ENCODE results near the gene BNIP3.

The BNIP3 gene

DNA sequence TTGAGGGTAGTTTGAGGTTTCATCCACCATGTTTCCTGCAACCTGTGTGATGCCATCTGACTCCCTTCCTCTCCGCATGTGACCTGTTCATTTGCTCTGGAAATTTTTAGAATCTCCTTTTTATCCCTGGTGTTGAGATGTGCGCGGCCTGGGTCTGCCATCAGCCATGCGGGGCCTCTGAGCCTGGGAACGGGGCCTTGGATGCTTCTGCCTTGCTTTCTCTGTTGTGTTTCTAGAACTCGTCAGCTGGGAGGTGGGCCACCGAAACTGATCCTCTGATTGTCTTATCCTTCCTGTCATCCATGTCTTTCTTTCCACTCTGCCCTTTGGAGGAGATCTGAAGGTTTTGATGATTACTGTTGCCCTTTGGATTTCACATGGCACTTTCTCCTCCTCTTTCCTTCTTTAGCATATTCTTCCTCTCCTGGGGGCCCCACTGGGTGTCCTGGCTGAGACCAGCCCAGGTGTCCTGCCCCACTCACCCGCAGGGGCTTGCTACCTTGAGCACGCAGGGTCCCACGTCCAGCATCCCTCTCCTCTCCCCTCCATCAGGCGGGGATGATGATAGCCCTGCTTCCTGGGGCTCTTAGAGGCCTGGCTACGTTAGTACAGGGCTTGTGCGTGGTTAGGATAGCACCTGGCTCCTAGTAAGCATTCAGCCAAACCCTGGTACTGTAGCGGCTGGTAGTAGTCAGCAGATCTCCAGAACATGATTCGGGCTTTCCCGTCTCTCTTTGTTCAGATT lies 51.0 kb downstream of the BNIP3 start:
- TF ChIP-seq, protein P1, sequence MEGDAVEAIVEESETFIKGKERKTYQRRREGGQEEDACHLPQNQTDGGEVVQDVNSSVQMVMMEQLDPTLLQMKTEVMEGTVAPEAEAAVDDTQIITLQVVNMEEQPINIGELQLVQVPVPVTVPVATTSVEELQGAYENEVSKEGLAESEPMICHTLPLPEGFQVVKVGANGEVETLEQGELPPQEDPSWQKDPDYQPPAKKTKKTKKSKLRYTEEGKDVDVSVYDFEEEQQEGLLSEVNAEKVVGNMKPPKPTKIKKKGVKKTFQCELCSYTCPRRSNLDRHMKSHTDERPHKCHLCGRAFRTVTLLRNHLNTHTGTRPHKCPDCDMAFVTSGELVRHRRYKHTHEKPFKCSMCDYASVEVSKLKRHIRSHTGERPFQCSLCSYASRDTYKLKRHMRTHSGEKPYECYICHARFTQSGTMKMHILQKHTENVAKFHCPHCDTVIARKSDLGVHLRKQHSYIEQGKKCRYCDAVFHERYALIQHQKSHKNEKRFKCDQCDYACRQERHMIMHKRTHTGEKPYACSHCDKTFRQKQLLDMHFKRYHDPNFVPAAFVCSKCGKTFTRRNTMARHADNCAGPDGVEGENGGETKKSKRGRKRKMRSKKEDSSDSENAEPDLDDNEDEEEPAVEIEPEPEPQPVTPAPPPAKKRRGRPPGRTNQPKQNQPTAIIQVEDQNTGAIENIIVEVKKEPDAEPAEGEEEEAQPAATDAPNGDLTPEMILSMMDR (IDR thresholded peaks at IDR 0.05), result no peak
- H3K36me3 ChIP-seq (ENCODE audit: control insufficient read depth, insufficient read depth, low read length), result no peaks in the 10 kb centered on the region
- peak overlapping the region; percentile 15 for H3K27ac ChIP-seq

DNA sequence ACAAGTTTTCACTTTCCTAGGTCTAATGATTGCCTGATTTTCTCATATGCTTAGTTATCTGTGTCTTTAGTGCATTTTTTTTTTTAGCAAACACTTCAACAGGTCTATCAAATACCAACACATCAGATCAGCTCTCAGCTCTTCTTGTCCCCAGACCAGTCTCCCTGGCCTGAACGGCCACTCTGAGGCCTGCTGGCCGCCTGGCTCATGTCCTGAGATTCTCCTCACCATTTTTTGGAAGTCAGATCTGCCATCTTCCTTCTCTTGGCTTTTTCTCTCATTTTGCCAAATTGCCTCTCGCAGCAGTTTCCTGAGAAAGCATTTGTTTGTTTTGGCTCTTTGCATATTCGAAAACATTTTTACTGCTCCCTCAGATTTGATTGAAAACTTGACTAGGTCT lies 51.6 kb downstream of the BNIP3 start:
- peaks cover 68% of the 10 kb centered on the region for H3K79me2 ChIP-seq
- no peak overlapping the region for H3K4me3 ChIP-seq (ENCODE audit: low read depth, low read length)
- H3K36me3 ChIP-seq (ENCODE audit: control insufficient read depth, insufficient read depth, low read length), result no peaks in the 10 kb centered on the region
- H3K27ac ChIP-seq, result no peak overlapping the region
- H3K4me2 ChIP-seq (ENCODE audit: low read length), result no peak overlapping the region
- H3K27me3 ChIP-seq (ENCODE audit: control insufficient read depth, insufficient read depth, low read length), result no peaks in the 10 kb centered on the region
- TF ChIP-seq, protein P1 (IDR thresholded peaks at IDR 0.05), result no peak
- peaks cover 12% of the 10 kb centered on the region for H3K4me1 ChIP-seq
- no peaks in the 10 kb centered on the region for H3K9me3 ChIP-seq (ENCODE audit: control insufficient read depth, low read length)
- no peak overlapping the region for H3K9ac ChIP-seq
- H2AFZ ChIP-seq, result no peak overlapping the region

More for the DNA sequence above, 51.0 kb downstream of the BNIP3 start:
- Histone ChIP-seq H3K9me3 (ENCODE audit: control insufficient read depth, low read length) (no peaks in the 10 kb centered on the region), H3K9ac (no peak overlapping the region), H3K79me2 (peaks cover 62% of the 10 kb centered on the region), H3K4me1 (peaks cover 12% of the 10 kb centered on the region), H3K27me3 (ENCODE audit: control insufficient read depth, insufficient read depth, low read length) (no peaks in the 10 kb centered on the region), H3K4me2 (ENCODE audit: low read length) (no peak overlapping the region), H2AFZ (no peak overlapping the region), H3K4me3 (ENCODE audit: low read depth, low read length) (no peak overlapping the region)

DNA sequence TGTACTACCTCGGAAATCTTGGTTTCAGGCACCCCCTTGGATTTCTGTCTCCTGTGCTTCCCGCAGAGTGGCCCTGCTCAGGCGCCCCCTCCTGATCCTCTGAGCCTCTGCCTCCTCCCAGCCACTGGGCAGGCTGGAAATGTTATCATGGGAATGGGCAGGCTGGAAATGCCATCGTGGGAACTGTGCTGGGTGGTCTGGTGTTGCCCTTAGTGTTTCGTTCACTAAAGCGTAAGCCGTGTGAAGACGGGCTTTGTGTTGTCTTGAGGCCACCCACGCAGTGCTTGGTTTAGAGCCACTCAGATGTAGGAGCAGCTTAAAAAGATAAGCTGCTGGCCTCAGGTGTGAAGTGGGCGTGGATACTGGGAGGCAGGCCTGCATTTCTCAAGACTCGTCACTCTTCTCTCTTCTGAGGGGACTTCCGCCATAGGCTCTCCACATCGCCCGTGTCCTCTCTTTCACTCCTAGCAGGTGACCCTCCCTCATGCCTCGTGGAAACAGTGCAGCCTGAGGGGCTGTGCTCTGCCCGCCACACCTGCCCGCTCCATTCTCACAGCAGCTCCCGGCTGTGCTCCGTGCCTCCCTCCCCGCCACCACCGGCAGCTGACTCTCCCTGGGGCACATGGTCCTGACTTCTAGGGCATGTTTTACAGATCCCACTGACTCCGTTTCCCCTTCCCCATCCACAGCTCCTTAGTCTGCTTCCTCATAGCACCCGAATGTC lies 52.4 kb downstream of the BNIP3 start:
- Histone ChIP-seq H2AFZ (no peak overlapping the region), H3K27ac (no peak overlapping the region), H3K9ac (no peak overlapping the region), H3K4me3 (ENCODE audit: low read depth, low read length) (no peak overlapping the region), H3K27me3 (ENCODE audit: control insufficient read depth, insufficient read depth, low read length) (no peaks in the 10 kb centered on the region), H3K4me1 (peaks cover 12% of the 10 kb centered on the region), H3K79me2 (peaks cover 75% of the 10 kb centered on the region), H3K4me2 (ENCODE audit: low read length) (no peak overlapping the region), H3K9me3 (ENCODE audit: control insufficient read depth, low read length) (no peaks in the 10 kb centered on the region), H3K36me3 (ENCODE audit: control insufficient read depth, insufficient read depth, low read length) (no peaks in the 10 kb centered on the region)
- TF ChIP-seq, protein P1 (IDR thresholded peaks at IDR 0.05), result no peak

DNA sequence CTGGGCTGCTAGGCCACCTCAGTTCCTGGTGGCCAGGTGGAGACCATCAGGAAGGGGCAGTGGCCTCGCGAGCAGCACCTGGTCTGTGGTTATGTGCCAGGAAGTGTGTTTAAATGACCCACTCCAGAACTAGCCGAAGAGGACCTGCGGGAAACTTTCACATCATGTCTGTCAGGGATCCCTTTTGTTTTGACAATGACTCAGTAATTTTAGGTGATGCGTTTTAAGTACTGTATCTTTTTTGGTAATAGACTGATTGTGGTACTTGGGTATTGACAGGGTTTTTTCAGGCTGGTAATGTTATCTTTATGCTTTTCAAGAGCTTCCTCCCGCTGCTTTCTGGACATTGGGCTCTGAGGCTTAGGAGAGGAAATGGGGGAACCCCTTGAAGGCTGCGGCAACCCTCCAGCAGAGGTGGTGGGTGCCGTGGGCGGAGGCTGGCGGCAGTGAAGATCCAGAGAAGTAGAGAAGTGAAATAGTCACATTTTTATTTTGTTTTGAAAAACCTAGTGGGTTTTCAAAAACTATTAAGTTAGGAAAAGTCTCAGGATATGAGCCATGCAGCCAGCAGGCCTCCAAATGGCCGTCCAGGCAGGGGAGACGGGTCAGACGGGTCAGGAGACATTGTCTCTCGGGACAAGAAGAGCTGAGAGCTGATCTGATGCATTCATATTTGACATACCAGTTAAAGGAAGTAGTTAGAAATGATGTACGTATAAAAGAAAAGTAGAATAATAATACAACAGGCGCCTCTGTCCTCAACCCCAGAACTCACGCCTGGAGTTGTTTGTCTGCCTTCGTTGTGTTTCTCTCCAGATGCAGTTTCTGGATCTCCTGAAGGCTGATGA lies 53.3 kb downstream of the BNIP3 start:
- H3K9ac ChIP-seq, result no peak overlapping the region
- H3K79me2 ChIP-seq, result peaks cover 78% of the 10 kb centered on the region
- no peaks in the 10 kb centered on the region for H3K36me3 ChIP-seq (ENCODE audit: control insufficient read depth, insufficient read depth, low read length)
- no peak overlapping the region for H2AFZ ChIP-seq
- no peak overlapping the region for H3K4me3 ChIP-seq (ENCODE audit: low read depth, low read length)
- H3K27ac ChIP-seq, result no peak overlapping the region
- no peaks in the 10 kb centered on the region for H3K9me3 ChIP-seq (ENCODE audit: control insufficient read depth, low read length)
- peaks cover 12% of the 10 kb centered on the region for H3K4me1 ChIP-seq
- no peaks in the 10 kb centered on the region for H3K27me3 ChIP-seq (ENCODE audit: control insufficient read depth, insufficient read depth, low read length)
- no peak overlapping the region for H3K4me2 ChIP-seq (ENCODE audit: low read length)
- TF ChIP-seq, protein P1 (IDR thresholded peaks at IDR 0.05), result no peak

Data from parathyroid adenoma (tissue), 2 donors.